Fibroblast of mammary gland (primary cell): Measurements from ENCODE around the gene PREX1.

ENCODE experiments used
- DNase-seq: peaks from one replicate; pipeline ENCODE4 v3.0.0-alpha.2; 2010; ENCODE audit warnings: low read depth
- H3K4me3 ChIP-seq: 2 replicates; pipeline ENCODE4 v1.5.1; 2011; ENCODE audit warnings: low read depth, mild to moderate bottlenecking, low read length, moderate library complexity; ENCODE audit not compliant: control insufficient read depth
- TF ChIP-seq, protein P1 (sequence below): conservative IDR thresholded peaks from 2 replicates; pipeline ENCODE4 v1.5.1; 2011; ENCODE audit warnings: low read depth, low read length, inconsistent platforms; ENCODE audit not compliant: control insufficient read depth, insufficient read depth

Gene PREX1

DNA sequence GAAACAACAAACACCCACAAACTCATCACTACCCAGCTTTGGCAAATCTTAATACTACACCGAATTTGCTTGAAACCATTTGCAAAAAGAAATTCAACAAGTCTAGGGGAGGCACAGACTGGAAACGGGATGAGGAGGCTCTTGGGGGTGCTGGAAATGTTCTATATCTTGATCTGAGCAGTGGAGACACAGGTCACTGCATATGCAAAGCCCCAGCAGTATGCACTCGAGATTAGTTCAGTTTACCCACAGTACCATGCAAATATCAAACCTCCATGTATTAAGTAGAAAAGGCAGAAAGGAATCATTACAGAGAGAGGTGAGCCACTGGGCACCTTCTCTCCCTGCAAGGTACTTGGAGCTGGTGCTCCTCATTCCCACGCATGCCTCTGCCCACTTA lies 75.9 kb downstream of the PREX1 start:
- TF ChIP-seq, protein P1, sequence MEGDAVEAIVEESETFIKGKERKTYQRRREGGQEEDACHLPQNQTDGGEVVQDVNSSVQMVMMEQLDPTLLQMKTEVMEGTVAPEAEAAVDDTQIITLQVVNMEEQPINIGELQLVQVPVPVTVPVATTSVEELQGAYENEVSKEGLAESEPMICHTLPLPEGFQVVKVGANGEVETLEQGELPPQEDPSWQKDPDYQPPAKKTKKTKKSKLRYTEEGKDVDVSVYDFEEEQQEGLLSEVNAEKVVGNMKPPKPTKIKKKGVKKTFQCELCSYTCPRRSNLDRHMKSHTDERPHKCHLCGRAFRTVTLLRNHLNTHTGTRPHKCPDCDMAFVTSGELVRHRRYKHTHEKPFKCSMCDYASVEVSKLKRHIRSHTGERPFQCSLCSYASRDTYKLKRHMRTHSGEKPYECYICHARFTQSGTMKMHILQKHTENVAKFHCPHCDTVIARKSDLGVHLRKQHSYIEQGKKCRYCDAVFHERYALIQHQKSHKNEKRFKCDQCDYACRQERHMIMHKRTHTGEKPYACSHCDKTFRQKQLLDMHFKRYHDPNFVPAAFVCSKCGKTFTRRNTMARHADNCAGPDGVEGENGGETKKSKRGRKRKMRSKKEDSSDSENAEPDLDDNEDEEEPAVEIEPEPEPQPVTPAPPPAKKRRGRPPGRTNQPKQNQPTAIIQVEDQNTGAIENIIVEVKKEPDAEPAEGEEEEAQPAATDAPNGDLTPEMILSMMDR: no peak
- DNase-seq: no peak
- H3K4me3 ChIP-seq: no peak overlapping the region

GRCh38 chr20:48750941-48751635 lies 76.7 kb downstream of the PREX1 start:
- H3K4me3 ChIP-seq: no peak overlapping the region
- TF ChIP-seq, protein P1: no peak
- DNase-seq: no peak

GRCh38 chr20:48750376-48750775 lies 77.4 kb downstream of the PREX1 start:
- no peak for DNase-seq
- TF ChIP-seq, protein P1: no peak
- no peak overlapping the region for H3K4me3 ChIP-seq

DNA sequence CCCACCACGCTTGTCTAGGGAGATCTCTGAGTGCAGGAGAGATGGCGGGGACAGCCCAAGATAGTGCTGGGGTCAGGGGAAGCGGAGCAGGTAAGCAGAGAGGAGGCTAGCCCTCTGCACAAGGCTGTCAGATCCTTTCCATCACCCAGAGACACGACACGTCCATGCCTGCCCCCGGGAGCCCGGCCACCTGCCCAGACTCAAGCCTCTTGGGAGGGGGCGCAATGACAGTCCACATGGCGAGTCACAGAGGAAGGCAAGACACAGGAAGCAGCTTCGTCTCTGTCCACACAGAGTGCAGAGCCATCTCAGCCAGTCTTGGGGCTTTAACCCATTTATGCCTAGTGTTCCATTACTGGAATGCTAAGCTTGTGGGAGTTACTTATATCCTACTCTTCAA lies 78.4 kb downstream of the PREX1 start:
- no peak overlapping the region for H3K4me3 ChIP-seq
- DNase-seq: no peak
- TF ChIP-seq, protein P1: no peak

- no peak overlapping the region for H3K4me3 ChIP-seq
- TF ChIP-seq, protein P1: no peak
- no peak for DNase-seq
Measured at GRCh38 chr20:48748556-48748955, 79.2 kb downstream of the PREX1 start.

GRCh38 chr20:48747840-48748414 lies 79.9 kb downstream of the PREX1 start:
- no peak overlapping the region for H3K4me3 ChIP-seq
- no peak for DNase-seq
- TF ChIP-seq, protein P1: no peak
